ENCODE results near the gene PDE9A.

- no peak for TF ChIP-seq CTCF (IDR thresholded peaks at IDR 0.05)
- TF ChIP-seq CREB1 (CRISPR knock-in tag; IDR thresholded peaks at IDR 0.05), result no peak
- TF ChIP-seq ZNF232 (CRISPR knock-in tag; IDR thresholded peaks at IDR 0.05), result no peak
- TF ChIP-seq CBFB (CRISPR knock-in tag; IDR thresholded peaks at IDR 0.05; ENCODE audit: low read depth), result no peak
- no peak for TF ChIP-seq ATF2 (CRISPR knock-in tag; IDR thresholded peaks at IDR 0.05; ENCODE audit: borderline replicate concordance, low read depth)
Measured at GRCh38 chr21:42811960-42812359, 158.5 kb downstream of the PDE9A start.

Data from WTC11 (cell line).